Progenitor cell of endocrine pancreas (in vitro differentiated cells): ENCODE results near the gene EDN3. TPM values are rescaled to one million over a fixed set of nuclear protein-coding genes. Genes with fewer than 3 reads are reported as not detected.

Experiments used
- DNase-seq: peaks from one replicate; pipeline ENCODE4 v3.0.0; 2021; ENCODE audit warnings: low spot score; ENCODE audit not compliant: unreplicated experiment
- H3K27ac Mint-ChIP-seq: 2 replicates; pipeline ENCODE4 v1.8.0; 2021; ENCODE audit warnings: mild to moderate bottlenecking, moderate library complexity, mixed read lengths
- H3K27me3 Mint-ChIP-seq: 2 replicates; pipeline ENCODE4 v1.8.0; 2021; ENCODE audit warnings: mixed read lengths
- H3K36me3 Mint-ChIP-seq: 2 replicates; pipeline ENCODE4 v1.8.0; 2022; ENCODE audit warnings: mixed read lengths; ENCODE audit not compliant: insufficient read depth
- H3K4me1 Mint-ChIP-seq: 2 replicates; pipeline ENCODE4 v1.8.0; 2021; ENCODE audit warnings: low read depth, mixed read lengths
- H3K4me3 Mint-ChIP-seq: 2 replicates; pipeline ENCODE4 v1.8.0; 2021; ENCODE audit warnings: low read depth, mild to moderate bottlenecking, moderate library complexity, mixed read lengths
- H3K9me3 Mint-ChIP-seq: 2 replicates; pipeline ENCODE4 v1.8.0; 2021; ENCODE audit warnings: low read depth, mixed read lengths
- total RNA-seq: library from RNA; stranded (reverse); gene quantifications from 2 replicates; pipeline ENCODE4 v1.2.1, GENCODE V29; 2021
- TF ChIP-seq, protein P1 (sequence below): fragments of 200-600 bp; sonication (generic); IDR thresholded peaks from one replicate; pipeline ENCODE4 v1.5.0; 2021; ENCODE audit warnings: antibody characterized with exemption, mild to moderate bottlenecking; ENCODE audit not compliant: unreplicated experiment

Gene EDN3
- total RNA-seq, 1 donor from 2014 or later: 3.6 TPM

DNA sequence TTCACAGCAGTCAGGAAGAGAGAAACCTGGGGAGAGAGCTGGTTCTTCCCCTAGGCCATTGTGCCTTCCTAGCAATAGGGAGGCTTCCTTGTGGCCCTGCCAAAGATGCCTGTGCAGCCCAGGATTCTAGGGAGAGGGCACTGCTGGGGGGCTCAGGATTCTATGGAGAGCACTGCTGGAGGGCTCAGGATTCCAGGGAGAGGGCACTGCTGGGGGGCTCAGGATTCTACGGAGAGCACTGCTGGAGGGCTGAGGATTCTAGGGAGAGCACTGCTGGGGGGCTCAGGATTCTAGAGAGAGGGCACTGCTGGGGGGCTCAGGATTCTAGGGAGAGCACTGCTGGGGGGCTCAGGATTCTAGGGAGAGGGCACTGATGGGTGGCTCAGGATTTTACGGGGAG is 25.8 kb downstream of the EDN3 start:
- DNase-seq: no peak
- TF ChIP-seq, protein P1, sequence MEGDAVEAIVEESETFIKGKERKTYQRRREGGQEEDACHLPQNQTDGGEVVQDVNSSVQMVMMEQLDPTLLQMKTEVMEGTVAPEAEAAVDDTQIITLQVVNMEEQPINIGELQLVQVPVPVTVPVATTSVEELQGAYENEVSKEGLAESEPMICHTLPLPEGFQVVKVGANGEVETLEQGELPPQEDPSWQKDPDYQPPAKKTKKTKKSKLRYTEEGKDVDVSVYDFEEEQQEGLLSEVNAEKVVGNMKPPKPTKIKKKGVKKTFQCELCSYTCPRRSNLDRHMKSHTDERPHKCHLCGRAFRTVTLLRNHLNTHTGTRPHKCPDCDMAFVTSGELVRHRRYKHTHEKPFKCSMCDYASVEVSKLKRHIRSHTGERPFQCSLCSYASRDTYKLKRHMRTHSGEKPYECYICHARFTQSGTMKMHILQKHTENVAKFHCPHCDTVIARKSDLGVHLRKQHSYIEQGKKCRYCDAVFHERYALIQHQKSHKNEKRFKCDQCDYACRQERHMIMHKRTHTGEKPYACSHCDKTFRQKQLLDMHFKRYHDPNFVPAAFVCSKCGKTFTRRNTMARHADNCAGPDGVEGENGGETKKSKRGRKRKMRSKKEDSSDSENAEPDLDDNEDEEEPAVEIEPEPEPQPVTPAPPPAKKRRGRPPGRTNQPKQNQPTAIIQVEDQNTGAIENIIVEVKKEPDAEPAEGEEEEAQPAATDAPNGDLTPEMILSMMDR: no peak
- Mint-ChIP-seq H3K4me1 (peaks cover 6% of the 10 kb centered on the region), H3K4me3 (no peak overlapping the region), H3K9me3 (no peaks in the 10 kb centered on the region), H3K27ac (no peak overlapping the region), H3K36me3 (no peaks in the 10 kb centered on the region), H3K27me3 (peaks cover 90% of the 10 kb centered on the region)

DNA sequence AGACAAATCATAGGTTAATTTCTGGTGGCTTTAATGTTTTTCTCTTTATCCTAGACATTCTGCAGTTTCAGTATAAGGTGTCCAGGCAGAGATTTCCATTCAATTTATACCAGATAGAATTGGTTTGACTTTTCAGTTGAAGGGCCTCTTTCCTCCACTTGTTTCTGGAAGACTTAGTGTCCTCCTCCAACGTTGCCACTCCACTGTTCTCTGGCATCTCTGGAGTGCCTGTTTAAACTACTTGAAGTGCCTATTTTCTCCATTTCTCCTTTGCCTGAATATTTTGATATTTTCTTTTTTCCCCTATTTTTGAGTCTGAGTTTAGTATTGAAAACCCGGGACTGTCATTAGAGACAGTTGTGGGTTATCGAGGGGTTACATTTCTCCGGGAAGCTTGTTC is 27.7 kb downstream of the EDN3 start:
- no peaks in the 10 kb centered on the region for H3K9me3 Mint-ChIP-seq
- H3K27ac Mint-ChIP-seq: no peak overlapping the region
- TF ChIP-seq, protein P1: no peak
- peaks cover 11% of the 10 kb centered on the region for H3K4me1 Mint-ChIP-seq
- H3K36me3 Mint-ChIP-seq: no peaks in the 10 kb centered on the region
- DNase-seq: no peak
- no peak overlapping the region for H3K4me3 Mint-ChIP-seq
- peaks cover 86% of the 10 kb centered on the region for H3K27me3 Mint-ChIP-seq

DNA sequence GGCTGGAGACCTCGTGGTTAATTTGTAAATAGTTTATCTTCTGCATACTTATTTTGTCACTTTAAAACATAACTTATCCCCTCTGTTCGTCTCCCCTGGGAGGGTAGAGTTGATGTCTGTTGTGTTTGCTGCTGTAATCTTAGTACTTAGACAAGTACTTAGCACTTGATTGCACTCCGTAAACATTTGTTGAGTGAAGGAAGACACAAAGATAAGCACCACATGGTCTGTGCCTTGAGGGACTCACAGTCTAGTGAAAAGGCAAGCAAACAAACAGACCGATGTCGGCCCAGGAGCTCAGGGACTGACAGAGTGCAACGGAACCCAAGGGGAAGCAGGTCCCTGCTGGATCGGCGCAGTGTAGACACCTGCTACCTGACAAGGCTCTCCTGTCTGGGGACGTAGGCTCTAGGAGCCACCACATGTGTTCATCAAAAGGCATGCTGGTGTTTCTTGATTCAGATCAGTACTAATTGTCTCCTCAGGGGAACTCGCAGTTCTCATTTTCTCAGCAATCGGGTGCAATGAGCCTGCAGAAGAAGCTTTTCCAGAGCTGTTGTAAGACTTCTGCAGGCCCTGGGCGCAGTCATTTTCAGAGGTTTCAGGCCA is 31.4 kb downstream of the EDN3 start:
- Mint-ChIP-seq H3K27me3 (peaks cover 89% of the 10 kb centered on the region), H3K9me3 (no peaks in the 10 kb centered on the region), H3K27ac (no peak overlapping the region), H3K4me3 (no peak overlapping the region), H3K36me3 (no peaks in the 10 kb centered on the region), H3K4me1 (peaks cover 23% of the 10 kb centered on the region)
- TF ChIP-seq, protein P1: no peak
- no peak for DNase-seq

DNA sequence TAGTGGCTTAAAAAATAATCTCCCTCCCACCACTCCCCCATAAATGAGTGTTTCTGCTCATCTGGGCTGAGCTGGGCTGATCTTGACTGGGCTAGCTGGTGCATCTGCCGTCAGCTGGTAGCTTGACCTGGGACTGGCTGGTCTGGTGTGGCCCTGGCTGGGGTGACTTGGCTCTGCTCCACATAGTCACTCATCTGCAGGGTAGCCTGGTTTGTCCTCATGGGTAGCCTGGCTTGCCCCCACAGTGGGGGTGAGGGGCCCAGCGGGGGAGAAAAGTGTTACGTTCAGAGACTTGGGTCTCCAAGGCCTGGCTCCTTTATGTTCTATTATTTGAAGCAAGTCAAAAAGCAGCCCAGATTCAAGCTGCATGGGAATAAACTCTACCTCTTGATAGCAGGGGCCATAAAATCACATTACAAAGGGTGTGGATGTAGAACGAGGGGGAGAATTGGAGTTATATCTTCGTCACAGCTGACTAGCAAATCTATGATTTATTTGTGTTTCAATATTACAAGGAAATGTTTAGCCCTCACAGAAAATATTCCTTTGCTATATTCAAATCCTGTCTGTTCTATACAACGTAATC is 32.9 kb downstream of the EDN3 start:
- H3K4me1 Mint-ChIP-seq: peaks cover 23% of the 10 kb centered on the region
- no peaks in the 10 kb centered on the region for H3K36me3 Mint-ChIP-seq
- peaks cover 82% of the 10 kb centered on the region for H3K27me3 Mint-ChIP-seq
- TF ChIP-seq, protein P1: no peak
- no peaks in the 10 kb centered on the region for H3K9me3 Mint-ChIP-seq
- H3K27ac Mint-ChIP-seq: no peak overlapping the region
- no peak overlapping the region for H3K4me3 Mint-ChIP-seq
- no peak for DNase-seq

DNA sequence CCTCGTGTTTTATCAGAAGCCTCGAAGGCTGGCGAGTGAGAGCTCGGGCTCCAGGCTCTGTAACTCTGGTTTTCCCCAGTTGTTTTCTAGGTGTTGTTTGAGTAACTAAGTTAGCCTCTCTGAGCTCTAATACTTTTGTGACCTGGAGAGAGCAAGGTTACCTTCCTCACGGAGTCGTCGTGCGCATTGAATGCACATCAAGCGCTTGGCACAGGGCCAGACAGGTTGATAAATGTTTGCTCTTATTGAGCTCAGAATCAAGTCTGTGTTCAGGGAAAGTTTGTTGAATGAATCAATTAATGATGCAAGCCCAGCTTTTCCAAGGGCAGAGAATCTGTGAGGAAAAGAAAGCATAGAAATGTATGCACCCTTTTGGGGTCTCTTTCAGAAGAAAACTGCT is 33.5 kb downstream of the EDN3 start:
- peaks cover 23% of the 10 kb centered on the region for H3K4me1 Mint-ChIP-seq
- no peak for DNase-seq
- H3K4me3 Mint-ChIP-seq: no peak overlapping the region
- TF ChIP-seq, protein P1: no peak
- H3K27me3 Mint-ChIP-seq: peaks cover 76% of the 10 kb centered on the region
- H3K27ac Mint-ChIP-seq: no peak overlapping the region
- no peaks in the 10 kb centered on the region for H3K9me3 Mint-ChIP-seq
- no peaks in the 10 kb centered on the region for H3K36me3 Mint-ChIP-seq
